Measurements from ENCODE around the gene KSR2.

KSR2 gene

DNA sequence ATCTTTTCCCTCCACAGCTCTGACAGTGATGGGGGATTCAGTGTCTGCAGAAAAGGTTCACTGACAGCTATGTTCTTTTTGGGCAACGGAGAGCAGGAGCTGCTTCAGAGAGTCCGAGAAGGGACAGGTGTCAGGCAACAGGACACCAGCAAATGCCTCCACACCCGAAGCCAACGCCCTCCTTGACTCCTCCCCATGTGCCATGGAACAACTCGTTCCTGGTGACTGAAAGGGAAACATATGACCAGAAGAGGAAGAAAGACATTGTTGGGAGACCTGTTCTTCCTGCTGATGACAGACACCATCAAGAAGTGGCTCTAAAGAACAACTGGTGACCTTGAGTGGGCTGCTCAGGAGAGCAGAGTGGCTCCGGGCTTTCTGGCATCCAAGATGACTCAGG is 435.1 kb downstream of the KSR2 start:
- H3K4me3 Mint-ChIP-seq = no peak overlapping the region
- peaks cover 10% of the 10 kb centered on the region for H3K4me1 Mint-ChIP-seq (ENCODE audit: low read depth)
- H3K9me3 Mint-ChIP-seq = no peaks in the 10 kb centered on the region
- peaks cover 25% of the 10 kb centered on the region for H3K27me3 Mint-ChIP-seq
- H3K36me3 Mint-ChIP-seq (ENCODE audit: low read depth) = no peaks in the 10 kb centered on the region
- no peak overlapping the region for H3K27ac Mint-ChIP-seq
- intact Hi-C loops (cut with micrococcal nuclease) = no loop called here

DNA sequence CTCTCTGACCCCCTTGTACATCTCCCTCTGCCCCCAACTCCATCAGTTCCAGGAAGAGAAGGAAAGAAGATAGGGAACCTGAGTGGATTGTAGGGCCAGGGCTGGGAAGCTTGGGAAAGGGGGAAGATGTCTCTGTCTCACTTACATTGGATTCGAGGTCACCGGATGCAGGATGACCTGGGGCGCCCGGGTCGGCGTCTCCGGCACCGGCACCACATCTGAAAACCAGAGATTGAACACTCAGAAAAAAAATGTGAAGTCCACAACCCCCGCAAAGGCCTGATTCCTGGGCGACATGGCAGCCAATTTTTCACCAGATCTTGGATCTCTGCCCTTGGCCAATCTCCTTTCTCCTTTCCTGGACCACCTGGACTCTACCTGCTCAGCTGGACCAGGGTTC is 438.0 kb downstream of the KSR2 start:
- Mint-ChIP-seq H3K4me3 (no peak overlapping the region), H3K36me3 (ENCODE audit: low read depth) (no peaks in the 10 kb centered on the region), H3K27ac (no peak overlapping the region), H3K27me3 (peaks cover 30% of the 10 kb centered on the region), H3K4me1 (ENCODE audit: low read depth) (peaks cover 10% of the 10 kb centered on the region), H3K9me3 (no peaks in the 10 kb centered on the region)
- intact Hi-C loops (cut with micrococcal nuclease) = no loop called here

DNA sequence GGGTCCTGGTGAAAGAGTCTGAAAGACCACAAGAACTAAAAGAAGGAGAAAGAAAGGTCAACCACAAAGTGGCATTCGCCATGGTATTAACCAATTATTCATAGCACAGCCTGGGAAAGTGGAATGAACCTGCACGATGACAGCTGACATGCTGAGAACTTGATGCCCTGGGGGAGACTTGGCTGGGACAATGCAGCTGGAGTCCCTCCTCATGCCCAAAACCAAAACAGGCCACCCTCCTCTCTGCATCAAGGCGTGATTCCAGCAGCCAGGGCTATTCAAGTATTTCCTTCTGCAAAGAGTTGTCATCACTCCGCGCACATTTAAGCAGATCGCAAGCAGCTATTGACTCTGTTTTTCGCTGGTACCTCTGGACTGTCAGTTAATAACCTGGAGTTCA is 440.3 kb downstream of the KSR2 start:
- H3K36me3 Mint-ChIP-seq (ENCODE audit: low read depth) = no peaks in the 10 kb centered on the region
- no peaks in the 10 kb centered on the region for H3K9me3 Mint-ChIP-seq
- intact Hi-C loops (cut with micrococcal nuclease) = no loop called here
- H3K4me3 Mint-ChIP-seq = no peak overlapping the region
- peaks cover 7% of the 10 kb centered on the region for H3K4me1 Mint-ChIP-seq (ENCODE audit: low read depth)
- H3K27ac Mint-ChIP-seq = no peak overlapping the region
- H3K27me3 Mint-ChIP-seq = peaks cover 33% of the 10 kb centered on the region

DNA sequence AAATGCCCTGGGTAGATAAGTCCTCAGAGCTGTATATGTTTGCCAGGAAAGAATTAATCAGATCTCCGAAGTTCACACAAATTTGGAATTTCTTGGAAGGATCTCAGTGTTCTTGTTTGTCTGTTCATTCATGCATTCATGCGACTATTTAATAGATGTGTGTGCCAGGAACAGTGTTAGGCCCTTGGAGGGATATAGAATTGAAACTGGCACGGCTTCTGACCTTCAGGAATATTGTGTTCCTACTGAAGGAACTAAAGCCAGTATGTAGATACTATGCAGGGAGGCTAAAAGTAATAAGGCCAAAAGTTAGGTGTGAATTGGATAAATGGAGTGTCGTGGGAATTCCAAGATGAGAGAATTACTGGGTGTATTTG is 441.3 kb downstream of the KSR2 start:
- Mint-ChIP-seq H3K4me1 (ENCODE audit: low read depth) (peaks cover 16% of the 10 kb centered on the region), H3K27ac (no peak overlapping the region), H3K27me3 (peaks cover 33% of the 10 kb centered on the region), H3K9me3 (no peaks in the 10 kb centered on the region), H3K36me3 (ENCODE audit: low read depth) (no peaks in the 10 kb centered on the region), H3K4me3 (no peak overlapping the region)
- intact Hi-C loops (cut with micrococcal nuclease) = no loop called here

DNA sequence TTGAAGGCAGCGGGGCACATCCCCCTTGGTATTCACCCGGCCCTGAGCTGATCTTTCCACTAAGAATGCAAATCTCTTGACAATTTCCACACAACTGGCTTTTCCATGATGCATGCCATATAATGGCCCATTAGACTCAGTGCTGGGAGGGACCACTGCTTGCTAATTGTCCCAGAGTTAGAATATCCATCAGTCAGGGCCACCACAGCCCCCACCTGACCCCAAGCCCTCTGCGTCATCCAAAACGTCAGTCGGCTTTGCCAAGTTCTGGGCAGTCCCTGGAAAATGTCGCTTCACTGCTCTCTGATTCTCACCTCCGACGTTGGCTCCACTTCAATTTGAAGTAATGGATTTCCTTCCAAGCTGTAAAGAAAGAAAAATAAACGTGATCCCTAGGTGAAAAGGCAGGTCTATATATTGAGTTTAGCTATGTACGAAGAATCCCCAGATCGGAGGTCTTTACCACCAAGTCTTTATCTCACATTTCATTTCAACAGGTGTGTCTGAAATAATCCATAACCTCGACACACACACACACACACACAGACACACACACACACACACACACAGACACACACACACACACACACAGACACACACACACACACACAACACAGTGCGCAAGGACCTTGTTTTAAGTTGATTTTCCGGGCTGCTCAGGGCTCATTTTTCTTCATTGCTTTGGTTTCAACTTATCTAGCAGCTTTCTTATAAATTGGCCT is 441.9 kb downstream of the KSR2 start:
- Mint-ChIP-seq H3K27ac (no peak overlapping the region), H3K27me3 (peaks cover 31% of the 10 kb centered on the region), H3K9me3 (no peaks in the 10 kb centered on the region), H3K36me3 (ENCODE audit: low read depth) (no peaks in the 10 kb centered on the region), H3K4me1 (ENCODE audit: low read depth) (peaks cover 22% of the 10 kb centered on the region), H3K4me3 (no peak overlapping the region)
- intact Hi-C loops (cut with micrococcal nuclease) = no loop called here

DNA sequence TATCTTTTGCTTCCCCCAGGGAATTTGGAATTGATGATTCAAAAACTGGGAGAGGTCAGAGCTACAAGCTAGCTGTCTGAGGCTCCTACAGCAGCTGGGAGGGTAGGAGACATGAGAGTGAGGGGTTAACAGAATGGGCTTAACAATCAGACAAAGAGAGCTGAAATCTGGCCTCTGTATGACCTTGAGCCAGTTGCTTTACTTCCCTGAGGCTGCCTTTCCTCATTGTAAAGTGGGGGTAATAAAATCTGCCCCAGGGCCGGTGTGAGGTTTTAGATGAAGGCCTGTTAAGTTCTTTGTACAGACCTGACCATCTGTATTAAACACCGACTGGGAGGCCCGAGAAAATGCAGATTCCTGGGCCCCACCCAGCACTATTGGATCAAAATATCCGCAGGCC is 443.0 kb downstream of the KSR2 start:
- Mint-ChIP-seq H3K27ac (no peak overlapping the region), H3K4me1 (ENCODE audit: low read depth) (peaks cover 30% of the 10 kb centered on the region), H3K36me3 (ENCODE audit: low read depth) (no peaks in the 10 kb centered on the region), H3K4me3 (no peak overlapping the region), H3K27me3 (peaks cover 21% of the 10 kb centered on the region), H3K9me3 (no peaks in the 10 kb centered on the region)
- intact Hi-C loops (cut with micrococcal nuclease) = no loop called here

DNA sequence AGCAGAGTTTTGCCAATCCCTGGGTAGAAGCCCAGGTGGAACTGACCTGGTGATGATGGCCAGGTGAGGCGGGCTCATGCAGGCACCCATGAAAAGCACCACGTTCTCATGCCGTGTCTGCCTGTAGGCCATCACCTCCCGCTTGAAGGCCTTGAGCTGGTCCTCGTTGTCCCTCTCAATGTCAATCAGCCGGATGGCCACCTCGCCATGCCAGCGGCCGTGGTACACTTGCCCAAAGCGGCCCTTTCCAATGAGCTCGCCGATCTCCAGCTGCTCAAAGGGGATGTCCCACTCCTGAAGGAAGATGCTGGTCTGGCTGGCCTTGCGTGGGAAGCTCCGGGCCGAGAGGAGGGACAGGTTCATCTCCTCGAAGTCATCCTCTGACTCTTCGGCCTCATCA is 444.0 kb downstream of the KSR2 start:
- Mint-ChIP-seq H3K9me3 (no peaks in the 10 kb centered on the region), H3K36me3 (ENCODE audit: low read depth) (no peaks in the 10 kb centered on the region), H3K4me1 (ENCODE audit: low read depth) (peaks cover 37% of the 10 kb centered on the region), H3K27me3 (peaks cover 18% of the 10 kb centered on the region), H3K27ac (no peak overlapping the region), H3K4me3 (no peak overlapping the region)
- intact Hi-C loops (cut with micrococcal nuclease) = no loop called here

DNA sequence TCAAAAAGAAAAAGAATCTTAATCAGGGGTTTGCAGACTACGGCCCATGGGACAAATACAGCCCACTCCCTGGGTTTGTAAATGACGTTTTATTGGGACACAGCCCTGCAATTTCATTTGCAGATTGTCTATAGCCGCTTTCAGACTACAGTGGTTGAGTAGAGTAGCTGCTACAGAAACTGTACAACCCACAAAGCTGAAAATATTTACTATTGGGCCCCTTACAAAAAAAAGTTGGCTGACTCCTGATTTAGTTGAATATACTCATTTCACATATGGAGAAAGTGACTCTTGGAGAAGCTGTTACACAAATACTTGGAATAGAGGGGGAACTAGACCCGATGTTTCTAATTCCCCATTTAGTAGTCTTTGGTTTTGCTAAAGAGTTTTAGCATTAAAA is 444.8 kb downstream of the KSR2 start:
- Mint-ChIP-seq H3K27ac (no peak overlapping the region), H3K36me3 (ENCODE audit: low read depth) (no peaks in the 10 kb centered on the region), H3K4me1 (ENCODE audit: low read depth) (peaks cover 43% of the 10 kb centered on the region), H3K4me3 (no peak overlapping the region), H3K27me3 (peaks cover 18% of the 10 kb centered on the region), H3K9me3 (no peaks in the 10 kb centered on the region)
- intact Hi-C loops (cut with micrococcal nuclease) = no loop called here

DNA sequence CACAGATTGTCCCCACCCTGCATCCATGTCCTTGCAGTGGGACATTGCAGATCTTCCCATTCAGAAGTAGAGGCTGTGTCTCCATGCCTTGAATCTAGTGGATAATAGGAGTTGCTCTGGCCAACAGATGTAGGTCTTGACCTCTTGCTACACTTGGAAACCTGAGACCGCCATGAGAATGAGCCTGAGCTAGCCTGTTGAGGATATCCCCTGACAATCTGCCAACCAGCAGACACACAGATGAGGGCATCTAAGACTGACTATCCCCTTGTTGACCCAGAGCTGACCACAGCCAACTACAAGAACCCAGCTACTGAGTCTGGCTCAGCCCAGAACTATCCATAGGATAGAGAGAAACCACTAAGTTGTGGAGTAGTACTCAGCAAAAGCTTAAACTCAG is 446.2 kb downstream of the KSR2 start:
- intact Hi-C loops (cut with micrococcal nuclease) = no loop called here
- no peak overlapping the region for H3K4me3 Mint-ChIP-seq
- H3K36me3 Mint-ChIP-seq (ENCODE audit: low read depth) = no peaks in the 10 kb centered on the region
- H3K27me3 Mint-ChIP-seq = peaks cover 11% of the 10 kb centered on the region
- H3K27ac Mint-ChIP-seq = no peak overlapping the region
- H3K4me1 Mint-ChIP-seq (ENCODE audit: low read depth) = peaks cover 43% of the 10 kb centered on the region
- H3K9me3 Mint-ChIP-seq = no peaks in the 10 kb centered on the region

DNA sequence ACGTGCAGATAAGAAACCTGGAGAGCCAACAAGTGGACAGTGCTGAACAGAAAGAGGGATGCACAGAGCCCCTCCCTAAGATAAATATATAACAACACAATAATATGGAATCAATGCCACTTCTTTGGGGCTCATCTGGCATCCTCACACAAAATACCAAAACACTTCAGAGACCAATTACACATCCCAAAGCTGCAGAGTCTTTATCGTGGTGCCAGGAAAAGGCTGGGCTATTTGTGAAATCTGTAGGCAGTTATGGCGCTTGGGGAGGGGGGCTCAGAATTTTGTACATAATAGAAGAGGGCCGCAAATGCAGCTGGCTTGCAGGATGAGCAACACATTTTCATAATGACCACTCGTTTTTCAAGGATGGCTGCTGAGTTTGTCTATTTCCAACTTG is 446.9 kb downstream of the KSR2 start:
- H3K36me3 Mint-ChIP-seq (ENCODE audit: low read depth) = no peaks in the 10 kb centered on the region
- peaks cover 43% of the 10 kb centered on the region for H3K4me1 Mint-ChIP-seq (ENCODE audit: low read depth)
- H3K27ac Mint-ChIP-seq = no peak overlapping the region
- intact Hi-C loops (cut with micrococcal nuclease) = no loop called here
- peaks cover 10% of the 10 kb centered on the region for H3K27me3 Mint-ChIP-seq
- H3K9me3 Mint-ChIP-seq = no peaks in the 10 kb centered on the region
- no peak overlapping the region for H3K4me3 Mint-ChIP-seq

DNA sequence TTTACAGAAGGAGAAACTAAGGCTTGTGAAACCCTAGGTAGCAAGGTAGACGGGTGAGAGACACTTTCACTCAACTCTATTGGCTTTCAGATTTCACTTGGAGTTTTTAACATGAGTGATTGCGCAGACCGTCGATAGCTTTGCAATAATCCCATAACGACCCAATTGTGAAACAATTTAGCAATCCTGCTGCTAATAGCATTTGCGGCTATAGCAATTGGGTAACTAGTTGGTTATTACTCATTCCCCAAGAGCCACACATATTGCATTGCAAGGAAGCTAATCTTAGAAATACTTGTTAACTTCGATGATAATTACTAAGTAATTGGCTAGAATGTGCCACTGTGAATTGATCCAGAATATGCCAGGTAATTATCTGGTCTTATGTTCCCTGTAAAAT is 447.4 kb downstream of the KSR2 start:
- Mint-ChIP-seq H3K27me3 (peaks cover 9% of the 10 kb centered on the region), H3K4me3 (no peak overlapping the region), H3K36me3 (ENCODE audit: low read depth) (no peaks in the 10 kb centered on the region), H3K9me3 (no peaks in the 10 kb centered on the region), H3K4me1 (ENCODE audit: low read depth) (peaks cover 43% of the 10 kb centered on the region), H3K27ac (no peak overlapping the region)
- intact Hi-C loops (cut with micrococcal nuclease) = no loop called here

DNA sequence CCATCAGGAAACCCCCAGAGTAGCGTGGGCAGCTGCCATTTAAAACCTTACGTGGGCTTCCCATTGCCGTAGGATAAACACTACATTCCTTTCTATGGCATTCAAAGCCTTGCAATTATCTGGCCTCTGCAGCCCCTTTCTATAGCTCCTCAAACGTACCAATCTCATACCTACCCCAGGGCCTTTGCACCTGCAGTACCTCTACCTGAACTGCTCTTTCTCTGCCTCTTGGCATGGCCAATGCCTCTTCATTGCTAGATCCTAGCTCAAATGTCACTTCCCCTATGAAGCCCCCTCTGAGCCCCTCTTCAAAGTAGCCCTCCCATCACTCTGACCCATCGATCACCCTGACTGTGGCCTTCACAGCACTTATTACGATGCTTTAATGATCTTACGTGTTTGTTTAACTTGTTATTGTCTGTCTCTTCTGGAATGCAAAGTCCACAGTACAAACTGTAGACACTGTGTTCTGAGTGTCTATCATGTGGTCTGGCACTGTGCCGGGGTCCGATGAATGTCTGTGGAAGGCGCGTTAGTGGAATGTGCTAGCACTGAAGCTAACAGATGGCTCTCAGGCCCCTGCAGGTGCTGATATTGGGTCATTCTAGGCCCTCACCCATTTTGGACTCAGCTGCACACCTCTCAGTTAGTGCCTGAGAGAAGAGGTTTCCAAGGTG is 450.1 kb downstream of the KSR2 start:
- Mint-ChIP-seq H3K27me3 (peaks cover 19% of the 10 kb centered on the region), H3K27ac (no peak overlapping the region), H3K36me3 (ENCODE audit: low read depth) (no peaks in the 10 kb centered on the region), H3K9me3 (no peaks in the 10 kb centered on the region), H3K4me3 (no peak overlapping the region), H3K4me1 (ENCODE audit: low read depth) (peaks cover 39% of the 10 kb centered on the region)
- intact Hi-C loops (cut with micrococcal nuclease) = no loop called here

DNA sequence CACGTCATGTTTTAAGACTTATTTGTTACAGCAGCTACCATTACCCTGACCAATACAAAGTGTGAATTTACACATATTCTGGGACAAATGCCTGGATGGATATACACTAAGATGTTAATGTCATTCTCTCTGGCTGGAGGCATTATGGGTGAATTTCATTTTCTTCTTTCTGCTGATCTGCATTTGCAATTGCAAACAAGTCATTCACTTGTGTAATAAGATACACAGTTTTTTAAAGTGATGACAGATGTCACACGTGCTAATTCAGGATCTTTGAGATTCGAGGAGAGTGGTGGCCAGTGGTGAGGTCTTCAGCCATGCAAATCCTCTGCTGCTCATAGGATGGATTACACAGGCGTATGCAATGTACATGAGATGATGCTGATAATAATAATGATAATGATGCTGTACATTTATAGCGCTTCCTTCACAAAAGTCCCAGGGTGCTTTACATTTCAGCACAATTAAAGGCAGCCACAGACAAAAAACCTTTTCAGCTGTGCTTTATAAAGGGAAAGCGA is 451.5 kb downstream of the KSR2 start:
- Mint-ChIP-seq H3K9me3 (no peaks in the 10 kb centered on the region), H3K27me3 (peaks cover 29% of the 10 kb centered on the region), H3K4me1 (ENCODE audit: low read depth) (peaks cover 25% of the 10 kb centered on the region), H3K27ac (no peak overlapping the region), H3K36me3 (ENCODE audit: low read depth) (no peaks in the 10 kb centered on the region), H3K4me3 (no peak overlapping the region)
- intact Hi-C loops (cut with micrococcal nuclease) = no loop called here

DNA sequence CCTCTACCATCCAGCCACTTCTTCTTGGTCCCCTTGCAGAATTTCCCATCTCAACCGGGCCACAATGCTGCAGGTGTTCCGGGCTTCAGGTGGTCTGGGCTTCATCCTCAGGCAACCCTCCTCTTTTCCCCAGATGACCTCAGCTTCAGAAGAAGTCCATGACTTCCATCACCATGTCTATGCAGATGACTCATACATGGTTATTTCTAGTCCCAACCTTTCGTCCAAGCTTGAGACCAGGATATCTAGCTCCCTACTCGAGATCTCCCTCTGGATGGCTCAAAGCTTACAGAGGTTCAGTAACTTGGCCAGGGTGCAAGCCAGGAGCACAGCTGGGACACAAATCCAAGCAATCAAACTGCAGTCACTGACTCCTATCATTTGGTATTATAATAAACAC is 452.8 kb downstream of the KSR2 start:
- H3K9me3 Mint-ChIP-seq = no peaks in the 10 kb centered on the region

DNA sequence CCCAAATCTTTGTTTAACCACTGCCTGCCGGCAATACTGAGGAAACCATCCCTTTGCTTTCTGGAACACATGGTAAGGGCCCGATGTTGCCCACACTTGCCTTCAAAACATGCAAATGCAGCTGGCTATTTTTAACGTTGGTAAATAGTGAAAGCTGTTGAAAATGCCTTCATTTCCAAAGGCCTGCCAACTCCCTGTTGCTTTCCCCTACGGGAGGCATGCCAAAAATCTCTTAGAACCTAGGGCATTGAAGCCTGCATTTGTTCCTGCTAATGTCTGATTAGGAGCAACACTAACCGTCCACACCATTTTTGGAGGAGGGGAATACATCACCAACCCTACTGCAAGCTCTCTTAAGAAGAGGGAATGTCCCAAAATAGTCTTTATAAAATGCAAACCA is 454.8 kb downstream of the KSR2 start:
- Mint-ChIP-seq H3K4me3 (no peak overlapping the region), H3K9me3 (no peaks in the 10 kb centered on the region), H3K4me1 (ENCODE audit: low read depth) (no peaks in the 10 kb centered on the region), H3K27me3 (peaks cover 39% of the 10 kb centered on the region), H3K36me3 (ENCODE audit: low read depth) (no peaks in the 10 kb centered on the region), H3K27ac (no peak overlapping the region)
- intact Hi-C loops (cut with micrococcal nuclease) = no loop called here

More for the DNA sequence above, 452.8 kb downstream of the KSR2 start:
- no peaks in the 10 kb centered on the region for H3K36me3 Mint-ChIP-seq (ENCODE audit: low read depth)
- H3K4me1 Mint-ChIP-seq (ENCODE audit: low read depth) = peaks cover 16% of the 10 kb centered on the region
- intact Hi-C loops (cut with micrococcal nuclease) = no loop called here
- H3K27ac Mint-ChIP-seq = no peak overlapping the region
- H3K4me3 Mint-ChIP-seq = no peak overlapping the region
- H3K27me3 Mint-ChIP-seq = peaks cover 34% of the 10 kb centered on the region
